Breast epithelium (tissue), 3 donors: ENCODE results near the gene MAST3.

Experiments used
- CTCF ChIP-seq, 3 donors: fragments of 450-650 bp; IDR thresholded peaks; one replicate each; pipeline ENCODE4 v1.5.1; 2016 to 2017; ENCODE audit warnings: antibody characterized with exemption in 3 of 3, mild to moderate bottlenecking in 3 of 3, moderate library complexity in 3 of 3
- POLR2A ChIP-seq: fragments of 450-650 bp; IDR thresholded peaks from one replicate; pipeline ENCODE4 v1.6.1; 2016; ENCODE audit warnings: antibody characterized with exemption, mild to moderate bottlenecking, moderate library complexity
- POLR2AphosphoS5 ChIP-seq, 3 donors: sonication (generic); formaldehyde crosslinking; IDR thresholded peaks; one replicate each; pipeline ENCODE4 v1.6.1; 2017; ENCODE audit warnings: antibody characterized with exemption in 3 of 3

GRCh38 chr19:18140473-18140872, 42.9 kb downstream of the MAST3 start:
- TF ChIP-seq POLR2A, result no peak
- no peak for TF ChIP-seq CTCF (IDR thresholded peaks at IDR 0.05)
- no peak for TF ChIP-seq POLR2AphosphoS5 (IDR thresholded peaks at IDR 0.05)
